GM12878 (cell line): ENCODE measurements around the gene ITGB8.

Experiments
- CTCF ChIP-seq, 3 experiments: IDR thresholded peaks in 2 of 3; conservative IDR thresholded peaks in 1 of 3; 2 replicates each; pipeline ENCODE4 v1.5.1; 2011; ENCODE audit warnings: low read depth in 3 of 3, low read length in 3 of 3, mild to moderate bottlenecking in 3 of 3, control low read depth in 2 of 3, moderate library complexity in 2 of 3, inconsistent platforms in 1 of 3, mixed read lengths in 1 of 3; ENCODE audit not compliant: control insufficient read depth in 2 of 3, insufficient read depth in 1 of 3; ENCODE audit errors: extremely low read depth in 1 of 3
- PBX3 ChIP-seq: IDR thresholded peaks from 2 replicates; pipeline ENCODE4 v1.6.1; 2011; ENCODE audit warnings: mild to moderate bottlenecking, low read depth, low read length, moderate library complexity; ENCODE audit not compliant: insufficient replicate concordance
- TCF12 ChIP-seq: IDR thresholded peaks from 2 replicates; pipeline ENCODE4 v1.6.1; 2011; ENCODE audit warnings: low read depth, mild to moderate bottlenecking, low read length
- ZBTB40 ChIP-seq: fragments of 450-650 bp; IDR thresholded peaks from 2 replicates; pipeline ENCODE4 v1.6.1; 2016; ENCODE audit warnings: mild to moderate bottlenecking, moderate library complexity, borderline replicate concordance

- TF ChIP-seq ZBTB40 (no peak), TCF12 (no peak), PBX3 (no peak), CTCF (IDR thresholded peaks at IDR 0.05 in 2 of 3, conservative IDR thresholded peaks at IDR 0.05 in 1 of 3; ENCODE audit: control insufficient read depth in 2 of 3, extremely low read depth in 1 of 3, insufficient read depth in 1 of 3, low read depth in 3 of 3, low read length in 3 of 3) (no peak)
These were observed 72.6 kb downstream of the ITGB8 start for GRCh38 chr7:20403331-20403730.
